Keratinocyte (primary cell): Measurements from ENCODE around the gene DGKE. TPM values are rescaled to one million over a fixed set of nuclear protein-coding genes. Genes with fewer than 3 reads are reported as not detected.

Experiments used
- DNase-seq: peaks from one replicate; pipeline ENCODE4 v3.0.0-alpha.2; 2011; ENCODE audit warnings: low read depth, missing footprints, low spot score
- FAIRE-seq: peaks from 2 replicates; lab custom pipeline; 2011; peaks lifted over from hg19 to GRCh38; lab: Jason Lieb, UNC
- H2AFZ ChIP-seq: 2 replicates; pipeline ENCODE4 v1.6.0; 2012; ENCODE audit warnings: low read length, control low read depth, inconsistent platforms; ENCODE audit not compliant: control insufficient read depth
- H3K27ac ChIP-seq: 2 replicates; pipeline ENCODE4 v1.5.1; 2011; ENCODE audit warnings: low read length; ENCODE audit not compliant: control insufficient read depth, insufficient read depth
- H3K27me3 ChIP-seq: 3 replicates; pipeline ENCODE4 v1.6.0; 2011; ENCODE audit warnings: low read length; ENCODE audit not compliant: control insufficient read depth, insufficient read depth; ENCODE audit errors: extremely low read depth
- H3K36me3 ChIP-seq, 2 experiments: 2 replicates in 1 of 2; 3 replicates in 1 of 2; pipeline ENCODE4 v1.5.1; 2011; ENCODE audit warnings: low read length in 2 of 2, mild to moderate bottlenecking in 1 of 2; ENCODE audit not compliant: control insufficient read depth in 2 of 2, insufficient read depth in 2 of 2; ENCODE audit errors: extremely low read depth in 1 of 2
- H3K4me1 ChIP-seq: 3 replicates; pipeline ENCODE4 v1.5.1; 2011; ENCODE audit warnings: low read length; ENCODE audit not compliant: control insufficient read depth, insufficient read depth; ENCODE audit errors: extremely low read depth
- H3K4me2 ChIP-seq: 3 replicates; pipeline ENCODE4 v1.6.0; 2011; ENCODE audit warnings: low read depth, low read length; ENCODE audit not compliant: control insufficient read depth, insufficient read depth; ENCODE audit errors: extremely low read depth
- H3K4me3 ChIP-seq, 3 experiments: fragments of 200-600 bp in 1 of 3; sonication (generic) in 1 of 3; 2 replicates in 2 of 3; 3 replicates in 1 of 3; pipeline ENCODE4 v1.5.1; 2011 to 2016; ENCODE audit warnings: low read length in 3 of 3, mild to moderate bottlenecking in 3 of 3, control low read depth in 2 of 3, inconsistent platforms in 1 of 3, low read depth in 1 of 3, mixed read lengths in 1 of 3, mixed run types in 1 of 3, moderate library complexity in 1 of 3; ENCODE audit not compliant: control insufficient read depth in 2 of 3, insufficient read depth in 2 of 3; ENCODE audit errors: extremely low read depth in 1 of 3
- H3K79me2 ChIP-seq: 2 replicates; pipeline ENCODE4 v1.6.0; 2012; ENCODE audit warnings: low read length; ENCODE audit not compliant: control insufficient read depth, insufficient read depth
- H3K9ac ChIP-seq: 3 replicates; pipeline ENCODE4 v1.6.0; 2011; ENCODE audit warnings: low read length; ENCODE audit not compliant: control insufficient read depth, insufficient read depth; ENCODE audit errors: extremely low read depth
- H3K9me1 ChIP-seq: 3 replicates; pipeline ENCODE4 v1.6.0; 2011; ENCODE audit warnings: low read length; ENCODE audit not compliant: control insufficient read depth, insufficient read depth; ENCODE audit errors: extremely low read depth
- H3K9me3 ChIP-seq: 2 replicates; pipeline ENCODE4 v1.5.1; 2012; ENCODE audit warnings: low read depth, low read length; ENCODE audit not compliant: control insufficient read depth
- H4K20me1 ChIP-seq: 3 replicates; pipeline ENCODE4 v1.6.0; 2011; ENCODE audit warnings: low read length; ENCODE audit not compliant: control insufficient read depth, insufficient read depth; ENCODE audit errors: extremely low read depth
- EZH2 ChIP-seq: IDR thresholded peaks from one replicate; pipeline ENCODE4 v1.6.1; 2012; ENCODE audit warnings: inconsistent platforms, mild to moderate bottlenecking, low read length, moderate library complexity
- dilution Hi-C: fragments of 300-500 bp; cut with MboI; formaldehyde crosslinking; loops from one replicate; pipeline ENCODE4 v1.7.0; 2020; ENCODE audit warnings: low sequenced_read_pairs; ENCODE audit not compliant: extremely low pct_ligation_motif_present
- polyA plus RNA-seq, 5 experiments: library from polyadenylated mRNA; depleted of rRNA in 3 of 5; stranded (reverse) in 3 of 5; stranded (forward) in 1 of 5; unstranded in 1 of 5; fragments of >200 nt; gene quantifications; 1 replicate in 1 of 5; 2 replicates in 3 of 5; 3 replicates in 1 of 5; pipeline versions ENCODE4 v1.2.1 to v1.2.3, GENCODE V29; 2011 to 2012; ENCODE audit warnings: missing spikeins in 2 of 5, low read depth in 1 of 5, low replicate concordance in 1 of 5
- small RNA-seq, 3 experiments: library from RNA; depleted of rRNA; stranded (forward); fragments of <200 nt; gene quantifications; one replicate each; pipeline ENCODE3, GENCODE V24; 2012; ENCODE audit warnings: low read depth in 3 of 3, low replicate concordance in 1 of 3; ENCODE audit not compliant: insufficient read length in 3 of 3
- TF ChIP-seq, protein P1 (sequence below), 3 experiments: IDR thresholded peaks in 1 of 3; conservative IDR thresholded peaks in 1 of 3; optimal IDR thresholded peaks in 1 of 3; 2 replicates in 2 of 3; 3 replicates in 1 of 3; pipeline versions ENCODE3 to v1.5.1; 2011; ENCODE audit warnings: low read length in 3 of 3, mild to moderate bottlenecking in 3 of 3, moderate library complexity in 2 of 3, control low read depth in 1 of 3, inconsistent platforms in 1 of 3; ENCODE audit not compliant: insufficient read depth in 2 of 3; ENCODE audit errors: extremely low read depth in 1 of 3

Gene DGKE
- polyA plus RNA-seq, 1 donor (not counting 4 experiments of a cell fraction or from before 2014, with no cell fraction given), result 4.7 TPM

DNA sequence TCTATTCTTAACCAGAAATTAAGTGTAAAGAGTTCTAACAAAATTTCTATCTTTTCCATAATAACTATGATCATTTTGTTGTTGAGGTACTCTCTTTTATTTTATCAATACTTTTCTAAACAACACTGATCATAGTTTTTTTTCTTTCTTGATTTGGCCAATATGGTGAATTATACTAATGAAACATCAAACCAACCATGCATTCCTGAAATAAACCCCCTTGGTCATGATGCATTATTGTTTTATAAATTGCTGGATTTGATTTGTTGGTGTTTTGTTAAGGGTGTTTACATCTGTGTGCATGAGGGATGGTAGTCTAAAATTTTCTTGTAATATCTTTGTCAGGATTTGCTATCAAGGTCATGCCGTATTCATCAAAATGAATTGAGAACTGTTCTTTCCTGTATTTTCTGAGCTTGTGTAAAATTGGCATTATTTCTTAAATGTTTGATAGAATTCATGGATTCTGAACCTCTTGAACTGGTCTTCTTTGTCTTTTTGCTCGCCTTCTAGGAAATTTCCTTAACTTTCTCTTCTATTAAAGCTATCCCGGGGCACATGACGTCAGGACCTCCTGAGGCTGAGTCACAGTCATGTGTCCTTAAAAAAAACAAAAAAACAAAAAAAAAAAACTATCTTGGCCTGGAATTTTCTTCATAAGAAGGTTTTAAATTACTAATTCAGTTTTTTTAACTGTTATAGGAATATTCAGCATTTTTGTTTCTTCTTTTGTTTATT lies 83.8 kb downstream of the DGKE start:
- Histone ChIP-seq H3K27me3 (no peaks in the 10 kb centered on the region), H2AFZ (no peak overlapping the region), H3K36me3 (no peaks in the 10 kb centered on the region), H3K4me3 (no peak overlapping the region), H3K4me2 (no peak overlapping the region), H3K9me1 (no peaks in the 10 kb centered on the region), H3K9ac (no peak overlapping the region), H4K20me1 (no peaks in the 10 kb centered on the region), H3K9me3 (no peaks in the 10 kb centered on the region), H3K27ac (no peak overlapping the region), H3K79me2 (peaks cover 14% of the 10 kb centered on the region), H3K4me1 (peaks cover 15% of the 10 kb centered on the region)
- no peak for DNase-seq
- dilution Hi-C loops, result no loop called here
- FAIRE-seq, result no peak
- no peak for TF ChIP-seq EZH2
- TF ChIP-seq, protein P1, sequence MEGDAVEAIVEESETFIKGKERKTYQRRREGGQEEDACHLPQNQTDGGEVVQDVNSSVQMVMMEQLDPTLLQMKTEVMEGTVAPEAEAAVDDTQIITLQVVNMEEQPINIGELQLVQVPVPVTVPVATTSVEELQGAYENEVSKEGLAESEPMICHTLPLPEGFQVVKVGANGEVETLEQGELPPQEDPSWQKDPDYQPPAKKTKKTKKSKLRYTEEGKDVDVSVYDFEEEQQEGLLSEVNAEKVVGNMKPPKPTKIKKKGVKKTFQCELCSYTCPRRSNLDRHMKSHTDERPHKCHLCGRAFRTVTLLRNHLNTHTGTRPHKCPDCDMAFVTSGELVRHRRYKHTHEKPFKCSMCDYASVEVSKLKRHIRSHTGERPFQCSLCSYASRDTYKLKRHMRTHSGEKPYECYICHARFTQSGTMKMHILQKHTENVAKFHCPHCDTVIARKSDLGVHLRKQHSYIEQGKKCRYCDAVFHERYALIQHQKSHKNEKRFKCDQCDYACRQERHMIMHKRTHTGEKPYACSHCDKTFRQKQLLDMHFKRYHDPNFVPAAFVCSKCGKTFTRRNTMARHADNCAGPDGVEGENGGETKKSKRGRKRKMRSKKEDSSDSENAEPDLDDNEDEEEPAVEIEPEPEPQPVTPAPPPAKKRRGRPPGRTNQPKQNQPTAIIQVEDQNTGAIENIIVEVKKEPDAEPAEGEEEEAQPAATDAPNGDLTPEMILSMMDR (optimal IDR thresholded peaks at IDR 0.05 in 1 of 3, IDR thresholded peaks at IDR 0.05 in 1 of 3, conservative IDR thresholded peaks at IDR 0.05 in 1 of 3; ENCODE audit: extremely low read depth in 1 of 3, insufficient read depth in 2 of 3, low read length in 3 of 3), result no peak

DNA sequence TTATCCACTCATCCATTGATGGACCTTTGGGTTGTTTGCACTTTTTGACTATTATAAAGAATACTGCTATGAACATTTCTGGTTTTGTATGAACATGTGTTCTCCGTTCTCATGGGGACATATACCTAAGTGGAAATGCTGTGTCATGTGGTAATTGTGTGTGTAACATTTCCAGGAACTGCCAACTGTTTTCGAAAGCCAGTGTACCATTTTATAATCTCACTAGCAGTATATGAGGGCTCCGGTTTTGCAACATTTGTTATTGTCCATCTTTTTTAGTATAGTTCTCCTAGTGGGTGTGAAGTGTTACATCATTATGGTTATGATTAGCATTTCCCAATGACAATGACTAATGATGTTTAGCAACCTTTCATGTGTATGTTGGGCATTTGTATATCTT lies 85.0 kb downstream of the DGKE start:
- no peaks in the 10 kb centered on the region for H3K9me3 ChIP-seq
- H3K36me3 ChIP-seq, result no peaks in the 10 kb centered on the region
- FAIRE-seq, result no peak
- no peak overlapping the region for H3K4me2 ChIP-seq
- DNase-seq, result no peak
- no peaks in the 10 kb centered on the region for H3K27me3 ChIP-seq
- dilution Hi-C loops, result no loop called here
- H3K4me1 ChIP-seq, result peaks cover 15% of the 10 kb centered on the region
- H4K20me1 ChIP-seq, result no peaks in the 10 kb centered on the region
- no peak overlapping the region for H2AFZ ChIP-seq
- H3K9me1 ChIP-seq, result no peaks in the 10 kb centered on the region
- H3K27ac ChIP-seq, result no peak overlapping the region
- peaks cover 2% of the 10 kb centered on the region for H3K79me2 ChIP-seq
- H3K4me3 ChIP-seq, result no peak overlapping the region
- H3K9ac ChIP-seq, result no peak overlapping the region
- no peak for TF ChIP-seq EZH2
- TF ChIP-seq, protein P1 (optimal IDR thresholded peaks at IDR 0.05 in 1 of 3, IDR thresholded peaks at IDR 0.05 in 1 of 3, conservative IDR thresholded peaks at IDR 0.05 in 1 of 3; ENCODE audit: extremely low read depth in 1 of 3, insufficient read depth in 2 of 3, low read length in 3 of 3), result no peak

Small RNA genes lying within 50 kb of the gene (small RNA-seq; reads per million reads assigned to genes)
- gene AC015912.2 (0 reads per million in 3 experiments), gene RNU6-1158P (0 reads per million in 3 experiments)

Other genes with a start within 250 kb of the DGKE start
- 0.32 to 2.9 TPM (median 0.68 TPM) in 3 replicates for gene NOG, start 240.5 kb upstream of the DGKE start, polyA plus RNA-seq
- gene C17orf67, start 231 bp upstream of the DGKE start, polyA plus RNA-seq, result 0.33 to 0.52 TPM (median 0.46 TPM) in 3 replicates
- 35.0 to 98.7 TPM (median 60.3 TPM) in 3 replicates for gene TRIM25, start 79.9 kb downstream of the DGKE start, polyA plus RNA-seq
- gene COIL, start 126.9 kb downstream of the DGKE start, polyA plus RNA-seq, result 7.2 to 11.6 TPM (median 8.3 TPM) in 3 replicates
- 33.7 to 43.4 TPM (median 34.4 TPM) in 3 replicates for gene SCPEP1, start 144.0 kb downstream of the DGKE start, polyA plus RNA-seq